ENCODE results near the gene ICA1.

DNA sequence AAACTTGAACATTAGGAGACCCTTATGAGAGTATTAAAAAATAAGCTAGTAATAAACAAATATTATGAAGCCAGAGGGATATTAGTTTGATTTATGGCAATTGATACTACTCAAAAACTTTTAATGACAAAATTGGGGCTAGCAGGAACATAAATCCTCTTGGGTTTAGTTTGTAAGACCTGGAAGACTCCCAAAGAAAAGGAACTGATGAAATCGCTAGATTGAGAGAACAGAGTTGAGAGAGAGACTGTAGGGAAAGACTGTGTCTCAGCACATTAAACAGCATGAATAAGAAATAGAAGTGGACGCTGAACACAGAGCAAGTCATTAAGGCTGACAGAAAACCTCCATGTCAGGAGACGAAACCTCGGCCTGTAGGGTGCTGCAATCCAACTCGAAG lies 56.4 kb downstream of the ICA1 start:
- TF ChIP-seq, protein P1, sequence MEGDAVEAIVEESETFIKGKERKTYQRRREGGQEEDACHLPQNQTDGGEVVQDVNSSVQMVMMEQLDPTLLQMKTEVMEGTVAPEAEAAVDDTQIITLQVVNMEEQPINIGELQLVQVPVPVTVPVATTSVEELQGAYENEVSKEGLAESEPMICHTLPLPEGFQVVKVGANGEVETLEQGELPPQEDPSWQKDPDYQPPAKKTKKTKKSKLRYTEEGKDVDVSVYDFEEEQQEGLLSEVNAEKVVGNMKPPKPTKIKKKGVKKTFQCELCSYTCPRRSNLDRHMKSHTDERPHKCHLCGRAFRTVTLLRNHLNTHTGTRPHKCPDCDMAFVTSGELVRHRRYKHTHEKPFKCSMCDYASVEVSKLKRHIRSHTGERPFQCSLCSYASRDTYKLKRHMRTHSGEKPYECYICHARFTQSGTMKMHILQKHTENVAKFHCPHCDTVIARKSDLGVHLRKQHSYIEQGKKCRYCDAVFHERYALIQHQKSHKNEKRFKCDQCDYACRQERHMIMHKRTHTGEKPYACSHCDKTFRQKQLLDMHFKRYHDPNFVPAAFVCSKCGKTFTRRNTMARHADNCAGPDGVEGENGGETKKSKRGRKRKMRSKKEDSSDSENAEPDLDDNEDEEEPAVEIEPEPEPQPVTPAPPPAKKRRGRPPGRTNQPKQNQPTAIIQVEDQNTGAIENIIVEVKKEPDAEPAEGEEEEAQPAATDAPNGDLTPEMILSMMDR (IDR thresholded peaks at IDR 0.05; ENCODE audit: low read length), result no peak
- no peak for TF ChIP-seq EZH2 (optimal IDR thresholded peaks at IDR 0.05; ENCODE audit: low read depth, low read length)
- TF ChIP-seq EZH2phosphoT487 (IDR thresholded peaks at IDR 0.05; ENCODE audit: low read length), result no peak
